Limb (tissue), 2 donors: ENCODE results near the gene SLC6A7.

ENCODE experiments used
- DNase-seq, 2 donors: peaks; one replicate each; pipeline ENCODE4 v3.0.0-alpha.2; 2016; ENCODE audit errors: extremely low spot score in 2 of 2

SLC6A7 gene

GRCh38 chr5:150189728-150190502 is at the start of gene SLC6A7:
SLC6A7 (plus strand) TSS chr5:150190062; CDS start chr5:150190328, 266 bp downstream.
- no peak for DNase-seq

DNA sequence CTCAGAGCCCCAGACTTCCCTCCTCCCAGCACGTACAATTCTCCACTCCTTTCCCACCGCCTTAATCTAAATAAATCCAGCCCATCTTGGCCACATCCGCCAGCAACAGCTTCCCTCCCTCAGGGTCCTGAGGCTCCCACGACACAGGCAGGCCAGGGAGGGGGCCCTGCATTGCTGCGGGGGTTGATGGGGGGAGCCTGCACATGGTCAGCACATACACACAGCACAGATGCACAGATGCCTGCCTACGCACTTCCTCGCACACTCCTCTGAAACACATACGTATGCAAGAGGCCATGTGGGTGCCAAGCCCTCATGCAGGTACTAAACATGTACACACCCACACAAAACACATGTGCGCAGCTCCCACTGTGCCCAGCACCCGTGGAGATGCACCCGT is 49.0 kb upstream of the SLC6A7 start:
- DNase-seq: peak in 1 of 2 donors; percentile 41

DNA sequence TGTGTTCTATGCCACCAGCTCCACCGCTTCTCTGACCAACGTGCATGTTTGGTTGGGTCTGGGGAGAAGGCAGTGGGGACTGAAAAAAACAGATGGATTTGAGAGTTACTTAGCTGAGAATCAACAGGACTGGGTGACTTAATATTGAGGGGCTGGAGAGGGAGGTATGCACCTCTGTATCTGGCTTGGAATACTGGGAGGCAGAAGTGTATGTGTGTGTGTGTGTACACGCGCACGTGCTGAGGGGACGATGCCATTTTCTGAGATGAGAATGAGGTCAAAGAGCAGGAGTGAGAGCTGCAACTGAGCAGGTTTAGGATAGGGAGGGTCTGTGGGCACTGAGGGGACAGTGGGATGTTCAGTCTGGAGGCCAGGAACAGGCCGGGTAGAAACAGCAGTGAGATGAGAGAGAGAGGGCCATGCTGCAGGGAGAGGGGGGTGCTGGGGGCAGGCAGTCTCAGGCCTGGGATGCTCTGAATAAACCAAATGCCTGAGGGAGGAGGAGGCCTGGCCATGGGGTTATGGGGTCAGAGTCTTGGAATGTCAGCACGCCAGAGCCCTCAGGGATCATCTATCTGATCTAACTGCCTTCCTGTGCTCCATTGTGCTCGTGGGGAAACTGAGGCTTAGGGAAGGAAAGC is 48.2 kb upstream of the SLC6A7 start:
- no peak for DNase-seq

DNA sequence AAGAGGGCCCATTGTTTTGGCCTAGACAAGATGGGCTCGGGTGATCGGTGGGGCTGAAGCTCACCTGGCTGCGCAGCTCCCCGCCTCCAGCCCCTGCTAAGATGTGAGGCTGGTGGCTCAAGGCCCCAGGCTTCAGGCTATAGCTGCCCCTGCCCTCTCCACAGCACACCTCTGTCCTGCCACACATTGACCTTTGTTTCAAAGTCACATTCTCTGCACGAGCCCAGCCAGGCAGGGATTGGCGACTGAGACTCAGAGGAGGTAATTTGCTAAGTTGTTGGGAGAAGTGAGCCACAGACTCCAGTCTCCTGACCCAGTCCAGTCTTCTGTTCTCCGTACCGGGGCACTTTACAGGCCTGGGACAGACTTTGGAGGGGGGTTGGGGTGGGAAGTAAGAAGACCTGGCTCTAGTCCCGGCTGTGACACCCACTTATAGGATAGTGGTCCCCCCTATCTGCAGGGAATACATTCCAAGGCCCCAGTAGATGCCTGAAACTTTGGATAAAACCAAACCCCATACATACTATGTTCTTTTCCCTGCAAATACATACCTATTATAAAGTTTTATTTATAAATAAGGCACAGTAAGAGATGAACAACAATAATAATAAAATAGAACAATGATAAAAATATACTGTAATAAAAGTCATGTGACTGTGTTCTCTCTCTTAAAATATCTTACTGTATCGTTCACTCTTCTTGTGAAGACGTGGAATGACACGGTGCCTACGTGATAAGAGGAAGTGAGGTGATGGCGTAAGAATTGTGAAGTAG is 47.5 kb upstream of the SLC6A7 start:
- DNase-seq: no peak

- DNase-seq: no peak
These were observed 46.9 kb upstream of the SLC6A7 start for GRCh38 chr5:150142959-150143349.

GRCh38 chr5:150143350-150144245 is 46.3 kb upstream of the SLC6A7 start:
- no peak for DNase-seq

DNA sequence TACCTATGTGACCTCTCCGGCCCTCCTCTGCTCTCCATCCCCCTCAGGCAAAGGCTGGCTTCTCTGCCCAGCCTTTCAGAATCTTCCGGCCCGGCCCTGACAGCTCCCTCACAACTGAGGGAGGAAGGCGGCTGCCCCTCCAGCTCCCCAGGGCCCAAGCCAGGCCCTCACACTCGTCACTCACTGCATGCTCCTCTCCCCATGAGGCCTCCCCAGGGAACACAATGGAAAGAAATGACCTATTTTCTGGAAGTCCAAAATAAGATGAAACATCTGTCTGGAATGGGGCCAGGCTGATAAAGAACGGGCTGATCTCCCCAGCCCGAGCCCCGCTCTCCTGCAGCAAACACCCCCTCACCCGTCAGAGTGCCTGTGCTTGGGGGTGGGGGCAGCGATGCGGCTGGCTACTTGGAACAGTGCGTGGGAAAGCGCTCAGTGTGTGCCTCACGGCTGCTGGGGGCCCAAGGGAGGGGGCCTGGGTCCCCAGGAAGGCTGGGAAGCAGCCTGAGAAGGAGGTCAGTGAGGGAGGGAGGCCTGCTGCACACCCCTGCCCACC is 45.5 kb upstream of the SLC6A7 start:
- peak; percentile 48 to 60 for DNase-seq

- no peak for DNase-seq
These were observed 45.0 kb upstream of the SLC6A7 start for GRCh38 chr5:150144879-150145278.

DNA sequence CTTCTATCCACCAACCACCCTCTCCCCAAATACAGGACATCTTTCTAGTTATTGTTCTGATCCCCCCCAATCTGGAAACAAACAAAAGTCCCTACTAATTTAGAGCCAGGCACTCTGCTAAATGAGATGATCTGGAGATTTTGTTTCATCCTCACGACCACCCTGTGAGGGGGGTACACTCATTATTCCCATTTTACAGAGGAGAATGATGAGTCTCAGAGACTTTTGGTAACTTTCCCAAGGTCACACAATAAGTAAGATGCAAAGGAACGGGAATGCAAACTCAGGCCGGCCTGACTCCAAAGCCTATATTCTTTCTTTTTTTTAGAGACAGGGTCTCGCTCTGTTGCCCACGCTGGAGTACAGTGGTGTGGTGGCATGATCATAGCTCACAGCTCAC is 43.6 kb upstream of the SLC6A7 start:
- DNase-seq: no peak

DNA sequence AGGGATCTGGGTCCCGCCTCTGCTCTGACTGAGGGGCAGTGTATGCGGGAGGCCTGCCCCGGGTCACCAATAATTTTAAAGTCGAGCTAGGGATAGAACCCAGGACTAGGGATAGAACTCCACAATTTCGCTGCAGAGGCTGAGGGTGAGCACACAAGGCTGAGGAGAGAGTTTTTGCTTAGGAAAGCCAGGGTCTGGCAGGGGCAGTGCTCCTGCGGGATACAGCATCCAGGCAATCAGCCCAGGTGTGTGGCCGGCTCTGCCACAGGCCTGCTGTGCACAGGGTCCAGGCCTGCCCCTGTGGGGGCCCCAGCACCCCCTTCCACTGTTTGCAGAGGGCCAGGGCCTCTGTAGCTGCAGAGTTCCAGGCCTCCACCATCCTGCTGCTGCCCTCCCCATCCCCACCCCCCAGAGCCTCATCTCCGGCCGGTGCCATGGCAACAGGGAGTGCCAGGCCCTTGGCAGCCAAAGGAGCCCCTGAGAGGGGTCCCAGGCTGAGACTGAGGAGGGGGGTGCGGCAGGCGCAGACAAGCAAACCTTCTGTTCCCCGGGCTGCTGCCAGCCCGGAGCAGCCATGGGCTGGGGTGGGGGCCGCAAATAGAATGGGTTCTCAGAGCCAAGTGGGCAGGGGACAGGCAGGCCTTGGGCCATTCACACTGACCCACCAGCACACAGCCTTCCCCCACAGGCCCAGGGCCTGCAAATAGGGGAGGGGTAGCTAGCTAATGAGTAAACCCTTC is 42.8 kb upstream of the SLC6A7 start:
- peak in 1 of 2 donors; percentile 82 for DNase-seq

DNA sequence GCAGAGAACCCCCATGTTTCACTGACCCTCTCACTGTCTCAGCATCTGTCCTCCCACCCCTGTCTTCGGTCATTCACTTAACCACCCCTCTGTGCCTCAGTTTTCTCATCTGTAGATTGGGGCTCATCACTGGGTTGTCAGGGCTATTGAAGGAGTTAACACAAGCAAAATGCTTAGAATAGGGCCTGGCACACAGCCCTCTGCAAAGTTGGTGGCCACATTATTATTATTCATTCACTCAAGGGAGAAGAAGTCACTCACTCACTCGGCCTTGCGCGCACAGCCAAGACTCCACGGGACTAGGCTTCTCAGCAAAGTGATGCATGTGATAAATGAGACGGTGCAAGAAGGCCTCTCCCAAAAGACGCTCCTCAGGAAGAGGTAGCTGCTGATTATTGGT is 42.2 kb upstream of the SLC6A7 start:
- DNase-seq: no peak

GRCh38 chr5:150148117-150148927 is 41.5 kb upstream of the SLC6A7 start:
- DNase-seq: no peak

GRCh38 chr5:150149618-150150017 is 40.2 kb upstream of the SLC6A7 start:
- no peak for DNase-seq

DNA sequence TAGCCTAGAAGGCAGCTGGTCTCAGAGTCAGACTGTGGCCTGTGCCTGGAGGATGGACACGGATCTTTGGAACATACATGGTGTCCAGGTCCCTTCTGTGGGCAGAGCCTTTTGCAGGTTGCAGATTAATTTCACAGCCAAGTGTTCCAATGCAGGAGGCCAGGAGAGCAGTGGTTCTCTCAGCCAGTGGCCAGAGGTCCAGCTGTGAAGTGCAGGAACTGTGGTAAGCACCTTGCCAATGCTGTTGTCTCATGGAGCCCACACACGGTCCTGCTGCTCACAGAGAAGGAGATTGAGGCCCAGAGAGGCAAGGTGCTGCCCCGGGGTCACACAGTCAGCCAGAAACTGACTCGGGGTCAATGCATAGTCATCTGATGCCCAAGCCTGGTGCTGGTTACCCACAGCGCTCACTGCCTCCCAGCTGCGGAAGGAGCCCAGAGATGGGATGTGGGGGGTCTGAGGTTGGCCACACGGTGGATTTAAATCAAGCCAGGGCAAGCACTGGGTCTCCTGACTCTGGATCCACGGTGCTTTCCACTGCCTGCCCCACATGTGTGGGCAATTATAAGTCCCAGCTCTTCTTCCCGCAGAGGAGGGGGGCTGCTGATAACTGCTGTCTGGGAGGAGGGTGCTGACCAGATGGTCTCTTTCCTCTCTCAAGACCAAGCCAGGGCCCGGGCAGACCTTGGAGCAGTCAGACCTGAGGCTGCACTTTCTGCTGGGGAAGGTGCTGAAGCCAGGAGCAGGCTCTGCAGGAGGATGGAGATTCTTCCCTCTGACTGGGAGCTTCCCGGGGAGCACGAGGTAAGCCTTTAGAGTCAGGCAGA is 37.0 kb upstream of the SLC6A7 start:
- DNase-seq: no peak

DNA sequence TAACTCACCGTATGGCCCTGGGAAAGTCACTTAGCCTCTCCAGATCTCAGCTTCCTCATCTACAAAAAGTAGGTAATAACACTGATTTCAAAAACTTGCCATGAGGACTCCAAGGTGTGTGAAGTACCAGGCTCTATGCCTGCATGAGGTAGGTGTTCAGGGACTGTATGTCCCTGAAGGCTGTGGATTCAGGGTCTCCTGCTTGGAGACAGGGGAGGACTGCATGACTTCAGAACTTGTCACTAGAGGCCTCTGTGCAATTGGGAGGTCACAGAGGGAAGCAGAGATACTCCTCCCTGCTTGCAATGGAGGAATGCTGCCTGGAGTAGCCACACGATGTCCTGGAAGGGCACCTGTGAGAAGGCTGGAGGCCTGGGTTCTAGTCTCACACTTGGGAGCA is 36.4 kb upstream of the SLC6A7 start:
- DNase-seq: no peak

DNA sequence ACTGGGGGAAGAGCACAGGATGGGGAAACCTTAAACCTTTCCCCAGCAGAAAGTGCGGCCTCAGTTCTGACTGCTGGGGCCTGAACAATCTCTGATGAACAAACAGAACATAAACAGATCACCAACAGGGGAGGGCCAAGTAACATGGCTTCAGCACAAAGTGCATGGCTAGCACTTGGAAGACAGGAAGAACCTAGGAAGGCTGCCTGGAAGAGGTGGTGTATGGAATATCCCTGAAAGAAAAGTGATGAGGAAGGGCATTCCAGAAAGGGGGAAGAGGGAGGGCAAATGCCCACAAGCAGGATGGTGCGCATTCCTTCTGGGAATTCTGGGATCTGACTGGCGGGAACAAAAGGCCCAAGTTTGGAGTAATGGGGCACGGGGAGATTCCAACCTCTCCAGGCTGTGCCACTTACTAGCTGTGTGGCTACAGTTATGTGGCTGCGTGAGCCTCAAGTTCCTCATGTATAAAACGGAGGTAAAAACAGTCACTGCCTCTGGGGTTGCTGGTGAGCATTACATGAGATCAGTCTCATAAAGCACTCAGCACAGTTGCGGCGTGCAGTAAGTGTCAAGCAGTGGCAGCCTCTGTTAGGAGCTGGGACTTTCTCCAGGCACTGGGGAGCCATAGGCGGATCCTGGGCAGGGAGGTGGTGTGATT is 35.8 kb upstream of the SLC6A7 start:
- no peak for DNase-seq

- DNase-seq: no peak
These were observed 35.2 kb upstream of the SLC6A7 start for GRCh38 chr5:150154618-150155128.
